HUES48 (cell line): ENCODE measurements around the gene CARD11.
"Not testable (repeated sequence)": the region's sequence is repeated elsewhere in the genome, so short reads cannot be mapped to it uniquely, and the experiment has no call there.

Experiments used
- H3K27ac ChIP-seq: one replicate; pipeline ENCODE4 v1.7.0; 2013; ENCODE audit warnings: low read depth, low read length, inconsistent platforms
- H3K27me3 ChIP-seq: 2 replicates; pipeline ENCODE4 v1.6.1; 2013; ENCODE audit warnings: mild to moderate bottlenecking, low read length; ENCODE audit not compliant: control insufficient read depth, insufficient read depth
- H3K36me3 ChIP-seq: 2 replicates; pipeline ENCODE4 v1.6.1; 2013; ENCODE audit warnings: low read length; ENCODE audit not compliant: control insufficient read depth, insufficient read depth
- H3K4me1 ChIP-seq: 2 replicates; pipeline ENCODE4 v1.6.1; 2013; ENCODE audit warnings: mild to moderate bottlenecking, low read length; ENCODE audit not compliant: control insufficient read depth, insufficient read depth
- H3K4me3 ChIP-seq: 2 replicates; pipeline ENCODE4 v1.5.1; 2013; ENCODE audit warnings: mild to moderate bottlenecking, low read depth, low read length
- H3K9ac ChIP-seq: 2 replicates; pipeline ENCODE4 v1.6.1; 2013; ENCODE audit warnings: mild to moderate bottlenecking, low read depth, low read length, moderate library complexity
- H3K9me3 ChIP-seq: 2 replicates; pipeline ENCODE4 v1.6.1; 2013; ENCODE audit warnings: low read length; ENCODE audit not compliant: control insufficient read depth, insufficient read depth

The CARD11 gene

DNA sequence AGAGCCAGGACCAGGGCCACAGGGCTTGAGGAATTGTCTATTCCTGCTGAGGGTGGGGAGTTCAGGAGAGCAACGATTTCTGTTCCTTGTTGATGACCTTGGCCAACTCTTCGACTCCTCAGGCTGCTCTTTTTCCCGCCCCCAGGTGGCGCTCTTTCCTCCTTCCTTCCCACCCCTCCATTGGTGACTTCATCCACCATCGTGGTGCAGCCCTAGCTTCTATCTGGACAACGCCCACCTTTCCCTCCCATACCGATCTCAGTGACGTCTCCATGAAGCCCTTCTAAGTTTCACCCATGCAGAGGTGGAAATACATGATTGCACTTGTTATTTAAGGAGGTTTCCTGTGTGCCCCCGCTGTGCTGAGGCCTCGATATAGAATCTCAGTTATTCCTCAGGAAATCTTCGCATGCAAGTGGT is 22.1 kb upstream of the CARD11 start:
- H3K9ac ChIP-seq, result no peak overlapping the region
- peaks cover 7% of the 10 kb centered on the region; the same call in 1 of the 2 replicates for H3K4me1 ChIP-seq
- H3K9me3 ChIP-seq, result no peaks in the 10 kb centered on the region
- H3K4me3 ChIP-seq, result no peak overlapping the region
- no peaks in the 10 kb centered on the region for H3K27me3 ChIP-seq
- H3K27ac ChIP-seq, result no peak overlapping the region
- no peaks in the 10 kb centered on the region for H3K36me3 ChIP-seq

DNA sequence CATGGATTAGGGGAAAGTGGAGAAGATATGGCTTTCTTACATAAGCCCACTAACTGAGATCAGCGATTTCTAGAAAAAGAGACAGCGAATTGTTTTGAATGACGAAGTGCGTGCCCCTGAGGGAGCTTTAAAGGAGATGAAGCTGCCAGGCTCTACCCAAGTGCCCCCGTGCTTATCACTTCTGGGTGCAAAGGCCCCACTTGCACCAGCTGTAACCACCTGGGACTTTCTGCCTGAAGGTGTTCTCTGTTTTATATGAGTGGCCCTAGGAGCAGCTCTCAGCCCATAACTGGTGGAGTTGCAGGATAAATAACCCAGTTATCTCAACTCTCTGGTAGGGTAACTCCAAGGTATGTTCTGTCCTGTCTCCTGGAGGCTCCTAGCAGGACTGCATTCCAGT is 20.4 kb upstream of the CARD11 start:
- Histone ChIP-seq H3K4me3 (no peak overlapping the region), H3K9ac (no peak overlapping the region), H3K27ac (no peak overlapping the region), H3K27me3 (no peaks in the 10 kb centered on the region), H3K4me1 (0 out of 2 replicates have a peak, but pooled peaks cover 2% of the 10 kb centered on the region), H3K36me3 (no peaks in the 10 kb centered on the region), H3K9me3 (no peaks in the 10 kb centered on the region)

DNA sequence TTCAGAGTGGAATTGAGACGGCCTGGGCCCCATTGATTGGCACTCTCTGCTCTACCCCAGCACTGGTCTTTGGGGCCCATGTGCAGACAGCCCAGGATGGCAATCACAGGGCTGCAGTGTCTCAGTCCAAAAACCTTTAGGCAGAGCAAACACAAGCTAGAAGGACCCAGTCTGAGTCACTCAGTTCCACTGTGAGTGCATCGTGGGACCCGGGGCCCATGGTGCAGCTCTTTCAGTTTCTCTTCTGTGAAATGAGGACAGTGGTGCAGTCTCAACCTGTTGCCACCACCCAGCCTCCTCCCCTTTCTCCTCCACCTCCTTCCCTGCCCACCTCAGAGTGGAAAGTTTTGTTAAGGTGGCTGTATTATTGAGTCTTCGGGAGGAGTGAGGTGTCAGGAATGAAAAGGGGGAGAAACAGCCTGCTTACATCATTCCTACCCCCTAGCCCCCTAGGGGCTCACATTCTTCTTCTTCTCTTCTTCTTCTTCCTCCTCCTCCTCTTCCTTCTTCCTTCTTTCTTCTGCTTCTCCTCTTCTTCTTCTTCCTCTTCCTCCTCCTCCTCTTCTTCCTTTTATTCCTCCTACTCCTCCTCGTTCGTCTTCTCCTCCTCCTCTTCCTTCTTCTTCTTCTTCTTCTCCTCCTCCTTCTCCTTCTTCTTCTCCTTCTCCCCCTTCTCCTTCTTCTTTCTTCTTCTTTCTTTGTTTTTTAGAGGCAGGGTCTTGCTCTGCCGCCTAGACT is 19.5 kb upstream of the CARD11 start:
- Histone ChIP-seq H3K4me3 (no peak overlapping the region), H3K36me3 (no peaks in the 10 kb centered on the region), H3K9ac (no peak overlapping the region), H3K27ac (no peak overlapping the region), H3K27me3 (no peaks in the 10 kb centered on the region), H3K9me3 (no peaks in the 10 kb centered on the region), H3K4me1 (0 out of 2 replicates have a peak, but pooled peaks cover 2% of the 10 kb centered on the region)

DNA sequence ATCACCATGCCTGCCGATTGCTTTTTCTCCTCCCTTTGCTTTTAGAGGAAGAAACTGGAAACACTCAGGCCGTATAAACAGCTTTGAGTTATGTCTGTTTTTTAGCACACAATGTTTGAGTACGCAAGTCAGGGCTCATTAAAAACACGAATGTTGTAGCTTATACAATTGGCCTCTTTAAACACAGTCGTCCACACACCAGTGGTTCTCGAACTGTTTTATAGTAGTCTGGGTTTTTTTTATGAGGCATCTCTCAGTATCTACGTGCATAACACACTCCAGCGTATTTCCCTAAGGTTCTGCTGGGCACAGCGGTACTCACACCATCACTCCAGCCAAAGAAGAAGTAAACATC is 13.4 kb upstream of the CARD11 start:
- no peaks in the 10 kb centered on the region; the same call in 1 of the 2 replicates for H3K27me3 ChIP-seq
- H3K9me3 ChIP-seq, result no peaks in the 10 kb centered on the region
- no peaks in the 10 kb centered on the region for H3K36me3 ChIP-seq
- H3K27ac ChIP-seq, result no peak overlapping the region
- no peaks in the 10 kb centered on the region for H3K4me1 ChIP-seq
- no peak overlapping the region for H3K4me3 ChIP-seq
- H3K9ac ChIP-seq, result no peak overlapping the region

DNA sequence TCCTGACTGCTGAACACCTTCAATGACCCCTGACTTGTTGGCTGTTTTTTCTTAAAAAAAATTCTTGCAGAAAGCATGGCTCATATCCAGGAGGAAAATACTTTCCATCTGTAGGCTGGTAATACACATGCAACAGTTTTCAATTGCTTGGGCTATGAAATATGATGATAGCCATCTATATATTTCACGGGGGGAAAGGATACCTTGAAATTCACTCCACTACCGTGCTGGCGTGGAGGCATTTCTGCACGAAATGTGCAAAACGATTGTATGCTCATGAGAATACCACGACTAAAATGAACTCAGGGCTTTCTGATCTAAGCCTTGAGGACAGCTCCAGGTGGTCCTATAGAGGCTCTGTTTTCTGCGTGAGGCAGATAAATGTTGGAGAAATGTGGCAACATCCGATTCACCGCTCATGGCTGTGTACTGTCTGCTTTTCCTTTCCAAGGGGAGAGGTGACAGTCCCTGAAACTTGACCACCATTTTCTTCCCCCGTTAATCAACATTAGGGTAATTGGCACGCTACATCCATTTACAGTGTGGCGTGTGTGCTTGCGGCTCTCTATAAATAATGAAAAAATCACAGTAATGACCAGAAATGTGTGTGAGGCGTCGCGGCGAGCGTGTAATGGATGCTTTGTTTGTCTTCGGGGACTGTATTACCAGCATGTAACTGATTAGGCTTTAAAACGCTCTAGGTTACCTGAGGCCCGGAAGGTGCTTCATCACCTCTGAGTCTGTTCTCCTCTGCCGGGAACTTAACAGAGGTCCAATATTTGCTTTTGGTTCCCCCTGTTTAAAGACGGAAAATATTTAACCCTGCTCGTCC is 12.8 kb upstream of the CARD11 start:
- no peaks in the 10 kb centered on the region for H3K36me3 ChIP-seq
- H3K4me1 ChIP-seq, result no peaks in the 10 kb centered on the region
- H3K27ac ChIP-seq, result no peak overlapping the region
- no peak overlapping the region for H3K9ac ChIP-seq
- H3K27me3 ChIP-seq, result no peaks in the 10 kb centered on the region; the same call in 1 of the 2 replicates
- H3K4me3 ChIP-seq, result no peak overlapping the region
- H3K9me3 ChIP-seq, result no peaks in the 10 kb centered on the region

DNA sequence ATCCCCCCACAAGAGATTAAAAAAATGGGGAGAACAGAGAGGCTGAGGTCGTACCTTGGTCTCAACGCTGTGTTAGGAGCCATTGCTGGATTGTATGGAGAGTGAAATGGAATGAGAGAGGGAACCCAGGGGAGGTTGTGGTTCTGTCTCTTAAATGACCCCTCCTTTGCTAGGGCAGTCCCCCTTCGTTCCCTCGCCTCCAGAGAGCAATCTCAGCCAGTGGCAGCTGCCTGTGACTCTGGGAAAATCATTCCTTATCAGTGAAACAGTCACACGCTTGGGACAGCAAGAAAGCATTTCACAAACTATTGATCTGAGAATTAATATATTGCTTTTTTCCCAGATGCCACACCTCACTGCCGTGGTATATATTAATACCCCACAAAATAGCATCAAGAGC is 12.0 kb upstream of the CARD11 start:
- Histone ChIP-seq H3K4me1 (no peaks in the 10 kb centered on the region), H3K9me3 (no peaks in the 10 kb centered on the region), H3K36me3 (no peaks in the 10 kb centered on the region), H3K9ac (no peak overlapping the region), H3K27me3 (no peaks in the 10 kb centered on the region; the same call in 1 of the 2 replicates), H3K27ac (no peak overlapping the region), H3K4me3 (no peak overlapping the region)

DNA sequence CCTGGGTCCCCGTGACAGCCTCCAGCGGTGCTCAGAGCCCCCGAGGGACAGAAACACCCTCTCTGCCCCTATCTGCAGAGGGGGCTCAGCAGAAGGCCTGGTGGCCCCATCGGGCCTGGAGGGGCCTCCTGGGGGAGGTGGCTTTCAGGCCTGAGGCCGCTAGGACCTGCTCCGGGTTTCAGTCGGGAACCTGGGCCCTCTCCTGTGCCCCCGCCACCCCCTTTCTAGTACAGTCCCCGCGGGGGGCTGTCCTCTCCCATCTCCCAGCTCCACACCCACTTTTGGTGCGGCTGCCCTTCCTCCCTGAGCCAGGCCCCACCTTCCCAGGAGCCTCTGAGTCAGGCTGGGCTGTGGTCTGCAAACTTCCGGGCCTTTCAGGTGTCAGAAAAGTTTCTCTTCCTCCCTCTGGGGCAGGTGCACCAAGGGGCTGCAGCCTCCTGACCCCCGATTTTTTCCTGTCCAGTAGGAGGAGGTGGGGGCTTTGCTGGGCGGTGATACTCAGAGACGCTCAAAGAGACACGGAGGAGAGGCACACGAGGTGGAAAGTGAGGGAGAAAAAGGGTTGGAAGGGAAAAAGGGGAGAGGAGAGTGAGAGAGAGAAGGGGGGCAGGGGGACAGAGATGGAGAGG is 692 bp downstream of the CARD11 start:
- no peaks in the 10 kb centered on the region for H3K36me3 ChIP-seq
- peak overlapping the region; percentile 59 for H3K4me3 ChIP-seq
- peak overlapping the region; percentile 42 for H3K27ac ChIP-seq
- H3K9ac ChIP-seq, result no peak overlapping the region
- H3K9me3 ChIP-seq, result no peaks in the 10 kb centered on the region
- H3K4me1 ChIP-seq, result no peaks in the 10 kb centered on the region
- H3K27me3 ChIP-seq, result no peaks in the 10 kb centered on the region

DNA sequence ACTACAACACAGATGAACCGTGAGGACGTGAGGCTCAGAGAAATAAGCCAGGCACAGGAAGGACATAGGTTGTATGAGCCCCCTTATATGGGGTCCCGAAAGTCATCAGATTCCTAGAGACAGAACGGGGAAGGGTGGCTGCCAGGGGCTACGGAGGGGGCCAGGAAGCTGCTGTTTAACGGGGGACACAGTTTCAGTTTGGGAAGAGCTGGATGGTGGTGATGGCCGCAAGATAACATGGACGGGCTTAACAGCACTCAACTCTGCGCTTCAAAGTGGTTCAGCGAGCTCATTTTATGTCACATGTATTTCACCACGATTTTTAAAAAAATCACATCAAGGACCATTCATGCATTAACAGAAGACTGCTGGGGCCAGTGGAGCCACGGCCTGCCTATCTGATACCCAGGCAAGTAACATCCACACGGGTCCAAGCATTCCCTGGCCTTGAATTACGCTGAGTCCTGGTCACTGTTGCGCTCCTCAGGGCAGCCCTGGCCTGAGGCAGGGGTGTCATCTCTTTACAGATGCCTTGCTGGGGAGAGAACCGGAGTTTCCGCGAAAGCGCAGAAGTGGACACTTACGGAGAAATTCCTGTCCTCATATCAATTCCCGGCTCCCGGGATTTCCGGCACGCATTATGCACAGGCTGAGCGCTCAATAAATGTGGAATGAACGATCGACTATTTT is 1.5 kb downstream of the CARD11 start:
- Histone ChIP-seq H3K9ac (no peak overlapping the region), H3K27ac (no peak overlapping the region), H3K9me3 (no peaks in the 10 kb centered on the region), H3K36me3 (no peaks in the 10 kb centered on the region), H3K4me3 (no peak overlapping the region), H3K4me1 (no peaks in the 10 kb centered on the region), H3K27me3 (no peaks in the 10 kb centered on the region)

DNA sequence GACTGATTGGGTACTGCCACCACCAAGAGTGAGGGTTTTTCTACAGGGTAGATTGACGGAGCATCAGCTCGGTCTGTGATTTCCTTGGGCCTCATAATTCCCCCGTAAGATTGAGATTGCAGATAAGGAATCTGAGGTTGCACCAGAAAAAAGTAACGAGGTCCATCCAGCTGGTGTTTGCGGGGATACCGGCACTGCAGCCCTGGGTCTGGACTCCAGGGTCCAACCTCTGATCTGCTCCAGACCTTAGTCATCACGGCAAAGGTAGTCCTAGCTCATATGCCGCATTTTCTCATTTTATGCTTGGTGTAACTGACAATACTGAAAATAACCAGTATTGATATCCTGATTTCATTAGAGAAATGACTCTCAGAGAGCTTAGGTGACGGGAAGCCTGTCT is 3.9 kb downstream of the CARD11 start:
- no peaks in the 10 kb centered on the region for H3K9me3 ChIP-seq
- H3K27me3 ChIP-seq, result no peaks in the 10 kb centered on the region
- H3K4me1 ChIP-seq, result no peaks in the 10 kb centered on the region
- H3K9ac ChIP-seq, result no peak overlapping the region
- H3K4me3 ChIP-seq, result no peak overlapping the region
- no peak overlapping the region for H3K27ac ChIP-seq
- H3K36me3 ChIP-seq, result no peaks in the 10 kb centered on the region

DNA sequence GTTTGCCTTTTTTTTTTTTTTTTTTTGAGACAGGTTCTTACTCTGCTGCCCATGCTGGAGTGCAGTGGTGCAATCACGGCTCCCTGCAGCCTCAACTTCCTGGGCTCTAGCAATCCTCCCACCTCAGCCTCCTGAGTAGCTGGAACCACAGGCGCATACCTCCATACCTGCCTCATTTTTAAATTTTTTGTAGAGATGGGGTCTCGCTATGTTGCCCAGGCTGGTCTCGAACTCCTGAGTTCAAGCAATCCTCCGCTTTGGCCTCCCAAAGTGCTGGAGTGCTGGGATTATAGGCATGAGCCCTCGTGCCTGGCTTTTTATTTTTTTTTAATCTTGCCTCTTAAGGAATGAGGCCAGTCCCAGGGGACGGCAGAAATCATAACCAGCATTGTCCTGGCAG is 5.7 kb downstream of the CARD11 start:
- not testable (repeated sequence) for H3K9ac ChIP-seq, H3K36me3 ChIP-seq, H3K27ac ChIP-seq, H3K4me1 ChIP-seq, H3K27me3 ChIP-seq, H3K4me3 ChIP-seq, H3K9me3 ChIP-seq
